Uterus (tissue), 4 donors: ENCODE measurements around the gene NEK9. TPM values are rescaled to one million over a fixed set of nuclear protein-coding genes. Genes with fewer than 3 reads are reported as not detected.

ENCODE experiments used
- DNase-seq, 2 donors: peaks; one replicate each; pipeline ENCODE4 v3.0.0-alpha.2; 2019 to 2020
- H3K27ac ChIP-seq, 2 donors: fragments of 200-600 bp; sonication (generic); 1 replicate in 1 of 2; 2 replicates in 1 of 2; pipeline ENCODE4 v1.5.1; 2016 to 2018
- H3K27me3 ChIP-seq, 2 donors: fragments of 200-600 bp; sonication (generic); one replicate each; pipeline ENCODE4 v1.5.1; 2018 to 2019; ENCODE audit warnings: control low read depth in 1 of 2
- H3K36me3 ChIP-seq, 2 donors: fragments of 200-600 bp; sonication (generic); one replicate each; pipeline ENCODE4 v1.5.1; 2019; ENCODE audit warnings: control low read depth in 1 of 2
- H3K4me1 ChIP-seq, 2 donors: fragments of 200-600 bp; sonication (generic); one replicate each; pipeline ENCODE4 v1.5.1; 2018 to 2019; ENCODE audit warnings: control low read depth in 1 of 2
- H3K4me3 ChIP-seq, 2 donors: fragments of 200-600 bp; sonication (generic); 1 replicate in 1 of 2; 2 replicates in 1 of 2; pipeline ENCODE4 v1.5.1; 2018 to 2019; ENCODE audit warnings: mild to moderate bottlenecking in 1 of 2
- H3K9me3 ChIP-seq, 2 donors: fragments of 200-600 bp; sonication (generic); one replicate each; pipeline ENCODE4 v1.5.1; 2019; ENCODE audit warnings: control low read depth in 1 of 2
- POLR2A ChIP-seq, 2 donors: fragments of 450-650 bp; IDR thresholded peaks; one replicate each; pipeline ENCODE4 v1.6.1; 2016; ENCODE audit warnings: antibody characterized with exemption in 2 of 2, mild to moderate bottlenecking in 1 of 2, moderate library complexity in 1 of 2
- intact Hi-C: fragments of 100-400 bp; cut with DNase I; formaldehyde crosslinking; loops from one replicate; pipeline ENCODE4 v1.15.1; 2023; ENCODE audit warnings: low total_unique reads
- total RNA-seq, 4 donors: library from RNA; depleted of rRNA in 3 of 4; stranded (reverse); fragments of >200 nt in 3 of 4; gene quantifications; one replicate each; pipeline versions ENCODE4 v1.1.0 to v1.2.4, GENCODE V29; 2014 to 2023
- TF ChIP-seq, protein P1 (sequence below), 4 experiments: fragments of 200-600 bp in 2 of 4; fragments of 450-650 bp in 2 of 4; sonication (generic) in 2 of 4; IDR thresholded peaks; one replicate each; pipeline ENCODE4 v1.5.1; 2016 to 2019; ENCODE audit warnings: antibody characterized with exemption in 4 of 4, mild to moderate bottlenecking in 2 of 4, moderate library complexity in 1 of 4
- donor health status: DM: yes; HTN: yes; CAD: no.

Gene NEK9
- total RNA-seq, 4 donors from 2014 or later, result 51.2 to 115 (median 71.4) TPM

DNA sequence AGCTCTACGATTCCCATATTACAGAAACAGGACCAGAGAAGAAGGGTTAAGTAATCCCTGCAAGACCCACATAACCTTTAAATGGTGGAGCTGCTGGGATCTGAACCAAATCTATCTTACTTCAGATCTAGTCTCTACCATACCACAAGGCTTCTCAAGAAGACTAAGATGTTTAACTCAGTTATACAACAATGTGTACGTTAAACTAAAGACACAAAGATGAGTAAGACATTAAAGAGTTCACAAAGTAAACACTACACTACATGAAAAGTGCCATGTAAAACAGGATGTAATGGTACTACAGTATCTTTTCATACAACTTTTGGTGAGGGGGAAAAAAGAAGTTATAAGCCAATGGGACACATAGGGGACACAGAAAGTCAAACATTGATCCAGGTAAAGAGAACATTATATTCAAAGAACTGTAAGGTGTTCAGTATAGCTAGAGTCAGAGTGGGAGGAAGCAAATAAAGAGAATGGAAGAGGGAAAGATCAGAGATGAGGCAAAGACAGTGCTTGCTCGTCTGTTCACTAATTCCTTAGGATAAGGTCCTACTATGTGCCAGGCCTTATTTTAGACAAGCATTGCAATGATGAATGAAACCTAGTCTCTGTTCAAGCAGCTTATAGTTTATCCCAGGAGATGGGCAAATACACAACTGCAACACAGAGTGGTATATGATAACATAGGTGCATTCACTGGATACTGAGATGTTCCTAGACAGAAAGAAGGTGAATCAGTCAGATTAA lies 41.9 kb upstream of the NEK9 start:
- TF ChIP-seq, protein P1, sequence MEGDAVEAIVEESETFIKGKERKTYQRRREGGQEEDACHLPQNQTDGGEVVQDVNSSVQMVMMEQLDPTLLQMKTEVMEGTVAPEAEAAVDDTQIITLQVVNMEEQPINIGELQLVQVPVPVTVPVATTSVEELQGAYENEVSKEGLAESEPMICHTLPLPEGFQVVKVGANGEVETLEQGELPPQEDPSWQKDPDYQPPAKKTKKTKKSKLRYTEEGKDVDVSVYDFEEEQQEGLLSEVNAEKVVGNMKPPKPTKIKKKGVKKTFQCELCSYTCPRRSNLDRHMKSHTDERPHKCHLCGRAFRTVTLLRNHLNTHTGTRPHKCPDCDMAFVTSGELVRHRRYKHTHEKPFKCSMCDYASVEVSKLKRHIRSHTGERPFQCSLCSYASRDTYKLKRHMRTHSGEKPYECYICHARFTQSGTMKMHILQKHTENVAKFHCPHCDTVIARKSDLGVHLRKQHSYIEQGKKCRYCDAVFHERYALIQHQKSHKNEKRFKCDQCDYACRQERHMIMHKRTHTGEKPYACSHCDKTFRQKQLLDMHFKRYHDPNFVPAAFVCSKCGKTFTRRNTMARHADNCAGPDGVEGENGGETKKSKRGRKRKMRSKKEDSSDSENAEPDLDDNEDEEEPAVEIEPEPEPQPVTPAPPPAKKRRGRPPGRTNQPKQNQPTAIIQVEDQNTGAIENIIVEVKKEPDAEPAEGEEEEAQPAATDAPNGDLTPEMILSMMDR (IDR thresholded peaks at IDR 0.05), result no peak
- no peak for TF ChIP-seq POLR2A (IDR thresholded peaks at IDR 0.05)
- intact Hi-C loops, result no loop called here
- Histone ChIP-seq H3K27ac (no peak overlapping the region), H3K4me1 (peaks cover 0 to 3% of the 10 kb centered on the region in 2 donors), H3K36me3 (no peaks in the 10 kb centered on the region), H3K27me3 (no peaks in the 10 kb centered on the region), H3K9me3 (no peaks in the 10 kb centered on the region), H3K4me3 (no peak overlapping the region)
- DNase-seq, result no peak

DNA sequence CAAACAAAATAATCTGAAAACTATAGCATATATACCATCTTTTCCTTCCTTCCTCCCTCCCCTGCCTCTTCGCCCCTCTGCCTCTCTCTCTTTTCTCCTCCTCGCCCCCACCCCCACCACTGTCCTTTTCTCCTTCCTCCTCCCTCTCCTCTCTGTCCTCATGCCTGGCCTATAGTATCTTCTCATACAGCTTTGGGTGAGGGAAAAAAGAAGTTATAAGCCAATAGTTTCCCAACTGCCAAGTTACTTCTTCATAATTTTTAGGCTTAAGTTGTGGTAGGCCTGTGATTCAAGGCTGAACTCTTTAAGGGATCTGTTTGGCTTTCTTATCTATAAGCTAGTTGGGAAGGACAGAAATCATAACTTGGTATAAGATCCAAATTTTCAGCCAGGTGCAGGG lies 40.5 kb upstream of the NEK9 start:
- peaks cover 0 to 3% of the 10 kb centered on the region in 2 donors for H3K4me1 ChIP-seq
- TF ChIP-seq, protein P1 (IDR thresholded peaks at IDR 0.05), result no peak
- TF ChIP-seq POLR2A (IDR thresholded peaks at IDR 0.05), result no peak
- DNase-seq, result no peak
- no peak overlapping the region for H3K27ac ChIP-seq
- no peaks in the 10 kb centered on the region for H3K9me3 ChIP-seq
- H3K27me3 ChIP-seq, result no peaks in the 10 kb centered on the region
- intact Hi-C loops, result no loop called here
- H3K4me3 ChIP-seq, result no peak overlapping the region
- H3K36me3 ChIP-seq, result no peaks in the 10 kb centered on the region

DNA sequence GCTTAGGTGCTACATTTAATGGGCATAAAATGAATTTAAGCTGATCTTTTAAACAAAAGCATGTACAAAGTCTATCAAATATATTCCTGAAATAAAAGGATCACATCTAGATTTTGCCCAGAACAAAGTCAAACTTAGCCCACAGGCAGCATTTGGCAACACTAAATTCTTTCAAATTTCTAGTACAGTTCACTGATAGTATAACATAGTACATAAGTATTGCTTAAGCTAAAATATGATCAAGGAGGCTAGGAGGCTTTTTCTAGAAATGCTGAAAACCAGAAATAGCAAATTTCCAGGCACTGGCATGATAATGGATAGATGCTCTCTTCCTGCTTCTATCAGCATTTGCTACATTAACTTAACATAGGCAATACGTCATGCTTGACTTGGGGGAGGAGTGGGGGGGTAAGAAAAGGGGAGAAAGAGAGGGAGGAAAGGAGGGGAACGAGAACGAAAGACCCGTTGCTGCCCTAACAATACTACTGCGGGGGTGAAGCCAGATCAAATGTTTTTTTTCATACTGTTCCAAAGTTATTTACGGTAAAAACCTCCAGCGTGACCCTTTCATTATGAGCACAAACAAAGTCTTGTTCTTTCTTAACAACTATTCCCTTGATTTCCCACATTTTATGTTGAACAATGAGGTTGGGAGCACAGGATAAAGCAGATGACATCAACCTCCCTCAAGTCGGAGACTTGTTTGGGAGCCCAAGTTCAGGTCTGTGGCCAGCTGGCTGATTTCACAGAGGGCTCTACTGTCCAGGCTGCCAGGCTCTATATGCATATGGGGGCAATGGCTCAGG lies 38.9 kb upstream of the NEK9 start:
- intact Hi-C loops, result no loop called here
- Histone ChIP-seq H3K36me3 (no peaks in the 10 kb centered on the region), H3K27me3 (no peaks in the 10 kb centered on the region), H3K27ac (peak overlapping the region; percentile 1 to 24), H3K4me3 (no peak overlapping the region), H3K9me3 (no peaks in the 10 kb centered on the region), H3K4me1 (peaks cover 0 to 3% of the 10 kb centered on the region in 2 donors)
- TF ChIP-seq, protein P1 (IDR thresholded peaks at IDR 0.05), result no peak
- no peak for TF ChIP-seq POLR2A (IDR thresholded peaks at IDR 0.05)
- DNase-seq, result no peak

DNA sequence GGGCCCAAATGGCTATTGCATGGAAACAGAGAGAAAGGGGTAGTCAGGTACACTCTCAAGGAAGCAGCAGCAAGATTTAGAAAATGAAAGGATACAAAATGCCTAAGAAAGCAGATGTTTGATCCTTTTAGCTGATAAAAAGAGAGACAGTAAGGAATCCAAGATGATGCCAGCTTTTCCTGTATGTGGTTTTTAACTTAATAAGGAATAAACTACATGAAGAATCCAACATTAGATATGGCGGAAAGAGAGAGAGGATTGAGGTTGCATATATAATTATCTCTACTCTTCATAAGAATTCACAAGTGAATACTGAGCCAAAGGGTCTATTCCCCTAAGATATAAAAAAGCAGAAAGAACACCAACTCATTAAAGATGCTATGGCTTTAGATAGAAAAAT lies 38.0 kb upstream of the NEK9 start:
- no peak overlapping the region for H3K27ac ChIP-seq
- TF ChIP-seq, protein P1 (IDR thresholded peaks at IDR 0.05), result no peak
- no peak for TF ChIP-seq POLR2A (IDR thresholded peaks at IDR 0.05)
- H3K9me3 ChIP-seq, result no peaks in the 10 kb centered on the region
- DNase-seq, result no peak
- no peaks in the 10 kb centered on the region for H3K36me3 ChIP-seq
- H3K4me3 ChIP-seq, result no peak overlapping the region
- no peaks in the 10 kb centered on the region for H3K27me3 ChIP-seq
- H3K4me1 ChIP-seq, result peaks cover 0 to 3% of the 10 kb centered on the region in 2 donors
- intact Hi-C loops, result no loop called here

DNA sequence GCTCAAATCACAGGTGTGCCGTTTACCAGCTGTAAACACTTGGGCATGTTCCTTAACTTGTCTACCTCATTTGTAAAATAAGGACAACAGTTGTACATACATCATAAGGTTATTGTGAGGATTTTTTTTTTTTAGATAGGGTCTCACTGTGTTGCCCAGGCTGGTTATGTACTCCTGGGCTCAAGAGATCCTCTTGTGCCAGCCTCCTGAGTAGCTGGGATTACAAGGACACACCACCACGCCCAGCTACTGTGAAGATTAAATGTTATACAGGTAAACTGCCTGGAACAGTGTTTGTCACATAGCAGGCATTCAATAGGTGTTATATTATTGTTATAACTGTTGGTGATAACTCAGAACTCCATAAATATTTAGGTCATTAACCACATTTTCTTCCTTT lies 36.8 kb upstream of the NEK9 start:
- H3K4me3 ChIP-seq, result no peak overlapping the region
- no peaks in the 10 kb centered on the region for H3K9me3 ChIP-seq
- DNase-seq, result no peak
- no peaks in the 10 kb centered on the region for H3K36me3 ChIP-seq
- H3K27ac ChIP-seq, result no peak overlapping the region
- peaks cover 0 to 3% of the 10 kb centered on the region in 2 donors for H3K4me1 ChIP-seq
- TF ChIP-seq POLR2A (IDR thresholded peaks at IDR 0.05), result no peak
- TF ChIP-seq, protein P1 (IDR thresholded peaks at IDR 0.05), result no peak
- H3K27me3 ChIP-seq, result no peaks in the 10 kb centered on the region
- intact Hi-C loops, result no loop called here
